MCF 10A (cell line): ENCODE data around the gene PSMD5. TPM values are rescaled to one million over a fixed set of nuclear protein-coding genes. Genes with fewer than 3 reads are reported as not detected.

Source experiments
- BruUV-seq: library from RNA; stranded (reverse); fragments of 400-500 nt; replicated peaks from 2 replicates; lab custom pipeline; 2021; lab: Mats Ljungman, UMichigan
- CTCF ChIA-PET: fragments of 300-600 bp; sonication (Branson Sonifier 250); formaldehyde crosslinking; extraction: SDS; loops from one replicate; lab custom pipeline; 2021; ENCODE audit warnings: antibody characterized with exemption, inconsistent platforms; lab: Yijun Ruan, JAX
- POLR2A ChIA-PET: fragments of 300-600, 350-650 bp; sonication (Branson Sonifier 250); formaldehyde crosslinking; extraction: SDS; loops from one replicate; lab custom pipeline; 2020; ENCODE audit warnings: antibody characterized with exemption, inconsistent platforms; lab: Yijun Ruan, JAX
- DNase-seq: peaks from one replicate; pipeline ENCODE4 v3.0.0-alpha.2; 2018; ENCODE audit not compliant: unreplicated experiment
- H3K27ac Mint-ChIP-seq: one replicate; pipeline ENCODE4 v1.8.0; 2022; ENCODE audit warnings: mild to moderate bottlenecking, low read depth, mixed read lengths; ENCODE audit not compliant: unreplicated experiment
- H3K27me3 Mint-ChIP-seq: one replicate; pipeline ENCODE4 v1.8.0; 2022; ENCODE audit warnings: mixed read lengths; ENCODE audit not compliant: insufficient read depth, unreplicated experiment
- H3K36me3 Mint-ChIP-seq: one replicate; pipeline ENCODE4 v1.8.0; 2022; ENCODE audit warnings: mild to moderate bottlenecking, moderate library complexity, mixed read lengths; ENCODE audit not compliant: insufficient read depth, unreplicated experiment
- H3K4me1 Mint-ChIP-seq: one replicate; pipeline ENCODE4 v1.8.0; 2022; ENCODE audit warnings: mixed read lengths; ENCODE audit not compliant: insufficient read depth, unreplicated experiment
- H3K4me3 Mint-ChIP-seq: one replicate; pipeline ENCODE4 v1.8.0; 2022; ENCODE audit warnings: mild to moderate bottlenecking, moderate library complexity, mixed read lengths; ENCODE audit not compliant: unreplicated experiment
- H3K9me3 Mint-ChIP-seq: one replicate; pipeline ENCODE4 v1.8.0; 2022; ENCODE audit warnings: mixed read lengths; ENCODE audit not compliant: unreplicated experiment
- intact Hi-C: fragments of 100-400 bp; cut with micrococcal nuclease; formaldehyde crosslinking; loops from 2 replicates; pipeline ENCODE4 v1.14.1; 2022
- total RNA-seq: library from RNA; stranded (reverse); gene quantifications from 2 replicates; pipeline ENCODE4 v1.2.3, GENCODE V29; 2022
- TF ChIP-seq, protein P1 (sequence below): fragments of 200-600 bp; IDR thresholded peaks from one replicate; pipeline ENCODE4 v1.8.0; 2022; ENCODE audit warnings: antibody characterized with exemption, mild to moderate bottlenecking; ENCODE audit not compliant: unreplicated experiment

PSMD5 gene
- total RNA-seq, 1 experiment from 2014 or later, result 71.0 TPM

DNA sequence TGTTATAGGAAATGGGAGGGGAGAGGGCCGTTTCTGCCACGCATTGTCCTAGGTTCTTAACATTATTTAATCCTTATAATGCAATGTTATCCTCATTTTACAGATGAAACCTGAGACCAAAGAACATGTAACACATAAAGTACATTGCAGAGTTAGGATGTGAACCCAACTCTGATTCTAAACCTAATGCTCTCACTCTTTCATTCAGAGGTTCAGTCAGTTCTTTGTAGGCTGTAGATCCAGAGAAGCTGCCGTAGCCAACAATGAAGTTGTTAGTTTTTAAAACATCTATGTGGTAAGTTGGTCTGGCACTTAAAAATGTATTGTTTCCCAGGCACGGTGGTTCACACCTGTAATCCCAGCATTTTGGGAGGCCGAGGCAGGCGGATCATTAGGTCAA, 10.5 kb upstream of the PSMD5 start:
- no peaks in the 10 kb centered on the region for H3K9me3 Mint-ChIP-seq
- TF ChIP-seq, protein P1, sequence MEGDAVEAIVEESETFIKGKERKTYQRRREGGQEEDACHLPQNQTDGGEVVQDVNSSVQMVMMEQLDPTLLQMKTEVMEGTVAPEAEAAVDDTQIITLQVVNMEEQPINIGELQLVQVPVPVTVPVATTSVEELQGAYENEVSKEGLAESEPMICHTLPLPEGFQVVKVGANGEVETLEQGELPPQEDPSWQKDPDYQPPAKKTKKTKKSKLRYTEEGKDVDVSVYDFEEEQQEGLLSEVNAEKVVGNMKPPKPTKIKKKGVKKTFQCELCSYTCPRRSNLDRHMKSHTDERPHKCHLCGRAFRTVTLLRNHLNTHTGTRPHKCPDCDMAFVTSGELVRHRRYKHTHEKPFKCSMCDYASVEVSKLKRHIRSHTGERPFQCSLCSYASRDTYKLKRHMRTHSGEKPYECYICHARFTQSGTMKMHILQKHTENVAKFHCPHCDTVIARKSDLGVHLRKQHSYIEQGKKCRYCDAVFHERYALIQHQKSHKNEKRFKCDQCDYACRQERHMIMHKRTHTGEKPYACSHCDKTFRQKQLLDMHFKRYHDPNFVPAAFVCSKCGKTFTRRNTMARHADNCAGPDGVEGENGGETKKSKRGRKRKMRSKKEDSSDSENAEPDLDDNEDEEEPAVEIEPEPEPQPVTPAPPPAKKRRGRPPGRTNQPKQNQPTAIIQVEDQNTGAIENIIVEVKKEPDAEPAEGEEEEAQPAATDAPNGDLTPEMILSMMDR, result no peak
- ChIA-PET CTCF (interaction anchor here (1.5 kb wide), 1 partner anchor 97 kb away, joined by 3 read pairs; no protein-coding TSS in a partner anchor), POLR2A (interaction anchor here (1.0 to 1.4 kb wide), 2 partner anchors 9 to 17 kb away, joined by 3 to 8 read pairs; no protein-coding TSS in a partner anchor)
- no TSS peak for BruUV-seq
- DNase-seq, result no peak
- H3K27me3 Mint-ChIP-seq, result no peaks in the 10 kb centered on the region
- peaks cover 29% of the 10 kb centered on the region for H3K36me3 Mint-ChIP-seq
- intact Hi-C loops, result no loop called here
- no peaks in the 10 kb centered on the region for H3K4me1 Mint-ChIP-seq
- H3K27ac Mint-ChIP-seq, result no peak overlapping the region
- H3K4me3 Mint-ChIP-seq, result no peak overlapping the region

DNA sequence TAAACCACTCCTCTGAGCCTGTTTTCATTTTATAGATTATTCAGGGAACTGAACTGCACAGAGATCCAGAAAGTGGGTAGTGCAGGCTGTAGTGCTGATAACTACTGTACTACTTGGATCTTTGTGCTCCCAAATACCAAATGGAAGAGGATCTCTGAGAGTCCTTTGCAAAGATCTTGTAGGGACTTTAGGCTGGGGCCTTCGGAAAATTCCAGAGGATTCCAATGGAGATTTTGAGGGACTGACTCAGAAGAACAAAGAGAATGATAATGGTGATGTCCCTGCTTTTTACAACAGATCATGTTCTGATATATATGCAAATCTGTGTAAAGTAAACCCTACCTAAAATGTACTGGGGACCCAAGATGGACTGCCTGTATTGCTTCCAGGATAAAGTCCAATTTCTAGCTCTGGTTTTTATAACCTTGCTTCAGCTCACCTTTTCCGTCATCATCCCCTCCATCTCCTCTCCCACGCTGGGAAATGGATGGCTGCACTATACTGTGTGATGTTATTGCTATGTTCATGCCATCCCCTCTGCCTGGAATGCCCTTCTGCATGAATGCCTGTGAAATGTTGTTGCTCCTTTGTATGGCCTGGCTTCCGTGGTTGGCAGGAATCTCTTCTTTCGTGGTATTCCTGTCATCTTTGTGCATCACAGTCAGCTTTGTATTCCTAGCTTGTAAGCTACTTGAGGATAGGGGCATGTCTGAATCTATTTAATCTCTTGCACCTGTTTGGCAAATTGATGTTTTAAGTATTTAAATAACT, 9.7 kb upstream of the PSMD5 start:
- intact Hi-C loops, result no loop called here
- Mint-ChIP-seq H3K4me1 (no peaks in the 10 kb centered on the region), H3K4me3 (no peak overlapping the region), H3K36me3 (peaks cover 28% of the 10 kb centered on the region), H3K9me3 (no peaks in the 10 kb centered on the region), H3K27me3 (no peaks in the 10 kb centered on the region), H3K27ac (no peak overlapping the region)
- no peak for DNase-seq
- no TSS peak for BruUV-seq
- ChIA-PET POLR2A (interaction anchor here (0.5 to 1.4 kb wide), 3 partner anchors 9 to 1112 kb away, joined by 3 to 8 read pairs (median 3); no protein-coding TSS in a partner anchor), CTCF (interaction anchor here (0.6 to 1.5 kb wide), 2 partner anchors 97 to 1125 kb away, joined by 3 read pairs; no protein-coding TSS in a partner anchor)
- TF ChIP-seq, protein P1, result no peak

DNA sequence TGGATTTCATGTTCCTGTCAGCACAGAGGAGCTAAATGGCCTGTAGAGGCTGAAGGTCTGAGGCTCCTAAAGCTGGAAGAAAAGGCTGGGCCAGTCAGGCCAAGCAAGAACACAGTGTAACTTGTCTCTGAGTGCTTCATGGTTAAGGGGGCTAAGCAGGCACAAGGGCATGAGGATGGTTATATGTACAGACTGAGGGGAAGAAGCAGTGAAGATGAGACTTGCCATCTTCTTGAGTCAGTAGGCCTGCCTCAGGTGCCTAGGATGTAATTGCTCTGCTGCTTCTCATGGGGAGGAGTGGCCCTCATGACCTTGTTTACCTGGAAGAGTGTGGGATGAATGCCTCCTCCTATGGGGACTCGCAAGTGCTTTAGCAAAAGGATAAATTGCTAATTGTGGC, 8.7 kb upstream of the PSMD5 start:
- no TSS peak for BruUV-seq
- TF ChIP-seq, protein P1, result no peak
- CTCF ChIA-PET, result interaction anchor here (0.6 kb wide), 1 partner anchor 96 kb away, joined by 3 read pairs; no protein-coding TSS in a partner anchor

GRCh38 chr9:120850315-120850714, 7.6 kb upstream of the PSMD5 start:
- no peak overlapping the region for H3K4me3 Mint-ChIP-seq
- ChIA-PET CTCF (interaction anchor here (0.6 to 0.7 kb wide), 2 partner anchors 134 to 181 kb away, joined by 4 to 5 read pairs; no protein-coding TSS in a partner anchor), POLR2A (interaction anchor here (1.8 kb wide), 1 partner anchor 57 kb away, joined by 8 read pairs; the partner anchor contains the start of gene FBXW2)
- no peak overlapping the region for H3K27ac Mint-ChIP-seq
- no peaks in the 10 kb centered on the region for H3K4me1 Mint-ChIP-seq
- TF ChIP-seq, protein P1, result no peak
- BruUV-seq, result no TSS peak
- intact Hi-C loops, result no loop called here
- H3K27me3 Mint-ChIP-seq, result no peaks in the 10 kb centered on the region
- H3K9me3 Mint-ChIP-seq, result no peaks in the 10 kb centered on the region
- DNase-seq, result no peak
- peaks cover 36% of the 10 kb centered on the region for H3K36me3 Mint-ChIP-seq

More for the DNA sequence above, 8.7 kb upstream of the PSMD5 start:
- POLR2A ChIA-PET, result no interaction called here
- Mint-ChIP-seq H3K4me3 (no peak overlapping the region), H3K4me1 (no peaks in the 10 kb centered on the region), H3K9me3 (no peaks in the 10 kb centered on the region), H3K27ac (no peak overlapping the region), H3K27me3 (no peaks in the 10 kb centered on the region), H3K36me3 (peaks cover 29% of the 10 kb centered on the region)
- no peak for DNase-seq
- intact Hi-C loops, result no loop called here
